HG02588 (cell line): ENCODE measurements around the gene RASEF.
"Not testable (repeated sequence)": the region's sequence is repeated elsewhere in the genome, so short reads cannot be mapped to it uniquely, and the experiment has no call there.

Experiments used
- ATAC-seq: cut with Tn5 transposase; IDR thresholded peaks from one replicate; pipeline ENCODE4 v1.9.1; 2021; ENCODE audit warnings: mild to moderate bottlenecking, moderate library complexity; ENCODE audit not compliant: unreplicated experiment

RASEF gene

GRCh38 chr9:83062651-83063527 lies at the start of gene RASEF:
TSS of gene RASEF (minus strand) at chr9:83063142. CDS start at chr9:83062867, 275 bp downstream.
- no peak for ATAC-seq

- no peak for ATAC-seq
Measured at GRCh38 chr9:83111169-83111568, 48.2 kb upstream of the RASEF start.

GRCh38 chr9:83109296-83109695 lies 46.4 kb upstream of the RASEF start:
- ATAC-seq = no peak

GRCh38 chr9:83108208-83108607 lies 45.3 kb upstream of the RASEF start:
- ATAC-seq = no peak

GRCh38 chr9:83106772-83107171 lies 43.8 kb upstream of the RASEF start:
- ATAC-seq = no peak

GRCh38 chr9:83106263-83106662 lies 43.3 kb upstream of the RASEF start:
- no peak for ATAC-seq

GRCh38 chr9:83097633-83098032 lies 34.7 kb upstream of the RASEF start:
- no peak for ATAC-seq

GRCh38 chr9:83093311-83093710 lies 30.4 kb upstream of the RASEF start:
- ATAC-seq = not testable (repeated sequence)

GRCh38 chr9:83081846-83082245 lies 18.9 kb upstream of the RASEF start:
- ATAC-seq = no peak

- ATAC-seq = no peak
Measured at GRCh38 chr9:83081010-83081409, 18.1 kb upstream of the RASEF start.

- ATAC-seq = not testable (repeated sequence)
Measured at GRCh38 chr9:83075932-83076331, 13.0 kb upstream of the RASEF start.

GRCh38 chr9:83072498-83072897 lies 9.6 kb upstream of the RASEF start:
- not testable (repeated sequence) for ATAC-seq

- ATAC-seq = no peak
Measured at GRCh38 chr9:83071626-83072025, 8.7 kb upstream of the RASEF start.

GRCh38 chr9:83070261-83070660 lies 7.3 kb upstream of the RASEF start:
- ATAC-seq = no peak

GRCh38 chr9:83069651-83070050 lies 6.7 kb upstream of the RASEF start:
- no peak for ATAC-seq

- ATAC-seq = no peak
Measured at GRCh38 chr9:83068414-83068813, 5.5 kb upstream of the RASEF start.

- ATAC-seq = no peak
Measured at GRCh38 chr9:83067579-83067978, 4.6 kb upstream of the RASEF start.

- ATAC-seq = no peak
Measured at GRCh38 chr9:83066771-83067170, 3.8 kb upstream of the RASEF start.

- ATAC-seq = no peak
Measured at GRCh38 chr9:83065233-83065632, 2.3 kb upstream of the RASEF start.

- ATAC-seq = no peak
Measured at GRCh38 chr9:83061990-83062650, 822 bp downstream of the RASEF start.

GRCh38 chr9:83061036-83061435 lies 1.9 kb downstream of the RASEF start:
- no peak for ATAC-seq

GRCh38 chr9:83060556-83060955 lies 2.4 kb downstream of the RASEF start:
- ATAC-seq = no peak
